Fibroblast of villous mesenchyme (primary cell): ENCODE measurements around the gene RAD51B. TPM values are rescaled to one million over a fixed set of nuclear protein-coding genes. Genes with fewer than 3 reads are reported as not detected.
A peak's percentile ranks its signal among the peaks of the same experiment; 100 is the strongest.

Source experiments
- DNase-seq: peaks from one replicate; pipeline ENCODE4 v3.0.0-alpha.2; 2010; ENCODE audit warnings: low read depth
- H3K4me3 ChIP-seq: 2 replicates; pipeline ENCODE4 v1.5.1; 2011; ENCODE audit warnings: low read depth, mild to moderate bottlenecking, low read length
- total RNA-seq: library from RNA; depleted of rRNA; stranded (reverse); fragments of >200 nt; gene quantifications from 2 replicates; pipeline ENCODE4 v1.2.3, GENCODE V29; 2012
- TF ChIP-seq, protein P1 (sequence below): IDR thresholded peaks from 2 replicates; pipeline ENCODE4 v1.5.1; 2012; ENCODE audit warnings: low read depth, mild to moderate bottlenecking, low read length; ENCODE audit not compliant: insufficient read depth

Gene RAD51B
- total RNA-seq, 1 donor: 22.0 TPM

GRCh38 chr14:68233101-68233784, 413.7 kb downstream of the RAD51B start:
- TF ChIP-seq, protein P1, sequence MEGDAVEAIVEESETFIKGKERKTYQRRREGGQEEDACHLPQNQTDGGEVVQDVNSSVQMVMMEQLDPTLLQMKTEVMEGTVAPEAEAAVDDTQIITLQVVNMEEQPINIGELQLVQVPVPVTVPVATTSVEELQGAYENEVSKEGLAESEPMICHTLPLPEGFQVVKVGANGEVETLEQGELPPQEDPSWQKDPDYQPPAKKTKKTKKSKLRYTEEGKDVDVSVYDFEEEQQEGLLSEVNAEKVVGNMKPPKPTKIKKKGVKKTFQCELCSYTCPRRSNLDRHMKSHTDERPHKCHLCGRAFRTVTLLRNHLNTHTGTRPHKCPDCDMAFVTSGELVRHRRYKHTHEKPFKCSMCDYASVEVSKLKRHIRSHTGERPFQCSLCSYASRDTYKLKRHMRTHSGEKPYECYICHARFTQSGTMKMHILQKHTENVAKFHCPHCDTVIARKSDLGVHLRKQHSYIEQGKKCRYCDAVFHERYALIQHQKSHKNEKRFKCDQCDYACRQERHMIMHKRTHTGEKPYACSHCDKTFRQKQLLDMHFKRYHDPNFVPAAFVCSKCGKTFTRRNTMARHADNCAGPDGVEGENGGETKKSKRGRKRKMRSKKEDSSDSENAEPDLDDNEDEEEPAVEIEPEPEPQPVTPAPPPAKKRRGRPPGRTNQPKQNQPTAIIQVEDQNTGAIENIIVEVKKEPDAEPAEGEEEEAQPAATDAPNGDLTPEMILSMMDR: no peak
- no peak overlapping the region for H3K4me3 ChIP-seq
- DNase-seq: no peak

DNA sequence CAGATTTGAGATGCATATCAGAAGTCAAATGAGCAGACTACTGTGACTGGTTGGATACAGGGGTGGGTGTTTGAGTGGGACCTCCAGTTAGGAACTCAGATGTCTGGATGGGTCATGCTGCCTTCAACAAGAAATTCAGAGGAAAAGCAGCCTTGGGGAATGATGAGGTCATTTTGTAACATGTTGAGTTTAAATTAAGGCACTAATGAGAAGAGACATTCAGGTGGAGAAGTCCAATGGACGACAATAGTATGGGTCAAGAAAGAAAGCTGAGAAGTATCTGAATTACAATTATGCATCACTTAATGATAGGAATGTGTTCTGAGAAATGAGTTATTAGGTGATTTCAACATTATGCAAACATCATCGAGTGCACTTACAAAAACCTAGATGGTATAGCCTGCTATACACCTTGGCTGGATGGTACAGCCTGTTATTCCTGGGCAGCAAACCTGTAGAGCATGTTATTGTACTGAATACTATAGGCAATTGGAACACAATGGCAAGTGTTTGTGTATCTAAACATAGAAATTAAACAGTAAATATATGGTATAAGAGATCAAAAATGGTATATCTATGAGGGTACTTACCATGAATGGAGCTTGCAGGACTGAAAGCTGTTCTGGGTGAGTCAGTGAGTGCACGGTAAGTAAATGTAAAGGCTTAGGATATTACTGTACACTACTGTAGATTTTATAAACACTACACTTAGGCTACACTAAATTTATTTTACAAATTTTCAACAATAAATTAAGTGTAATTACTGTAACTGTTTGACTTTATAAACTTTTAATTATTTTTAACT, 414.7 kb downstream of the RAD51B start:
- DNase-seq: no peak
- TF ChIP-seq, protein P1: no peak
- no peak overlapping the region for H3K4me3 ChIP-seq

DNA sequence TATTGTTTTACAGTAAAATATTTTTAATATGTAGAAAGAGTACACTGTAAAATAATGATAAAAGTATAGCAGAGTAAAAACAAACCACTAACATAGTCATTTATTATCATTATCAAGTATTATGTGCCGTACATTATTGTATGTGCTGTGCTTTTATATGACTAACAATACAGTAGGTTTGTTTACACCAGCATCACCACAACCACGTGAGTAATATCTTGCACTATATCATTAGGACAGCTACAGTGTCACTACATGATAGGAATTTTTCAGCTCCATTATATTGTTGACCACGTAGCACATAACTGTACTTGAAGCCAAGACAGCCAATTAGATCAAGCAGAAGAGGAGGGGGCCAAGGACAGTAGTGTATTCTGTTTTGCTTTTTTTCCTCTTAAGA, 415.4 kb downstream of the RAD51B start:
- H3K4me3 ChIP-seq: no peak overlapping the region
- no peak for DNase-seq
- TF ChIP-seq, protein P1: no peak

DNA sequence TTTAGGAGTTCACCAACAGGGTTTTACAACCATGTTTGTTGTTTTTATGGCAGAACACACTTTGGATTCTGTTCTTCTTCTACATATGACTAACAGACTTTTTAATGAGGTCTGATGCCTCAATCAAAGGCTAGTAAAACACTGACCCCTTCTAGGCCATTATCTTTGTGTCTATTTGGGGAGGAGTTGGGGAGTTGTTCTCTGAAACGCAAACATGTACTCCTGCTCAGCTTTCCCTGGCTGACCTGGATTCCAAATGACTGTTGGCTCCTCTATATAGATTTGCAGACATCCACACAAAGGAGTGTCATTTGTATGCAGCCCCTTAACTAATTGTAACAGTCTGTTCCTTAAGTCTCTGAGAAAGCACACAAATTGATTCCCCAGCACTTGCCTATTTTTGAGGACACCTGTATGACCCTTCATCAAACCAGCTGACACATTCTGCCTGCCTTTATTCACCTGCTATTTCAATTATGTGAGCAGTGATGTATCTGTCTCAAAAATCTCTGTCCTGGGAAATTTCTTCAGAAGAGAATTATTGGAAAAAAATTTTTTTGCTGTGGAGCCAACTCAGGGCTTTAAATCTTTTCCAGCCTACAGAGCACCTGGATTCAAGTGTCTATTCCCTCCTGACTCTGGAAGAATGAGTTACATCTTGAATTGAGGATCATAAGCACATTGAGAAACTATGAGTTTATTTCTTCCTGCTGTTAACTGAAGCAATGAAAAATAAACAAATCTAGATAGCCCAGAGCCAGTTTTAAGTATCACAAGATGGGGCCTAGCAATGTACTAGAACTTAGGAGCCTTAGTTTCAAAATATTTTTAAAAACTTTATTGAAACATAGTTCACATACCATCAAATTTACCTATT, 417.2 kb downstream of the RAD51B start:
- DNase-seq: peak; percentile 77
- TF ChIP-seq, protein P1: no peak
- H3K4me3 ChIP-seq: no peak overlapping the region

- no peak overlapping the region for H3K4me3 ChIP-seq
- no peak for DNase-seq
- TF ChIP-seq, protein P1: no peak
Observed at GRCh38 chr14:68238551-68238950, 419.0 kb downstream of the RAD51B start.

GRCh38 chr14:68238976-68239375, 419.4 kb downstream of the RAD51B start:
- no peak for DNase-seq
- H3K4me3 ChIP-seq: no peak overlapping the region
- TF ChIP-seq, protein P1: no peak
